NCI-H748 (cell line): ENCODE results near the gene LARP1B.
A peak's percentile ranks its signal among the peaks of the same experiment; 100 is the strongest.
"Not testable (repeated sequence)": the region's sequence is repeated elsewhere in the genome, so short reads cannot be mapped to it uniquely, and the experiment has no call there.

Experiments used
- DNase-seq: peaks from one replicate; lab custom pipeline; 2025; ENCODE audit not compliant: unreplicated experiment; lab: John Stamatoyannopoulos, UW

The LARP1B gene

DNA sequence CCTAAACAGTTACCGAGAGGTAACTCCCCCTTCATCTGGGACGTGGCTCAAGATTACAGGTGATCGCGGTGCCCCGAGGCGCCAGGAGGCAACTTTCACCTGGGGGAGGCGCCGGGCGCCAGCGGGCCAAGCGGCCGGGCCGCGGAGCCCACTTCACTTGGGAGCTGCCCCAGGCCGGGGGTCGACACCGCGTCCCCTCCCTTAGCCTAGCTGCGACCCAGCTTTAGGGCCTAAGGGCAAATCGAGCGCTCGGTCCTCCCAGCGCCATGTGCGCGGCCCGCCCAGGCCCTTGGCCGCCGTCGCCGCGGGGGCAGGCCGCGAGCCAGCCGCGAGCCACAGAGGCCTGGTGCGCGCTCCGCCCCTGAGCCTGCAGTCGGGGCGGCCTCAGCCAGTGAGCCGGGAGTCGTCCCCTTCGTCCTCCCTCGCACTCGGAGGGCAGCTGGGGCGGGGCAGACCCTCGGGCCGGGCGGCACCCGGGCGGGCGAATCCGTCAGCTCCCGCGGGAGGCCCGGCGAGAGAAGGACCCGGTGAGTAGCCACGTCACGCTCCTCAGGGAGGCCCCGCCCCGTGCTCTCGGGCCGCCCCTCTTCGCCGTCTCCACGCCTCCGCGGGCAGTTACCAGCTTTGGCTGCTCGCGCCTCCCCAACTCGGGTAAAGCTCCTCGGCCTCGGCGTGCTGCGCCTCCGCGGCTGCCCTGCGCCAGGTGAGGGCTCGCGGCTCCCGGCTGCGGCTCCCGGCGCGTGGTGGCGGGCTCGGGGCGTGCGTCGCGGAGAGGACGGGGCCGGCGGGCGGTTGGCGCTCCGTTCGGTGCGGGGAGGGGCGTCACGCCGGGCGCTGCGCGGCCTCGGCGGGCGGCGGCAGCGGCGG is at the start of gene LARP1B:
TSS of gene LARP1B (plus strand) at position 614 of the 867 bp plus-strand sequence. CDS start 13,640 bp downstream, outside the sequence.
- DNase-seq: peak; percentile 93

DNA sequence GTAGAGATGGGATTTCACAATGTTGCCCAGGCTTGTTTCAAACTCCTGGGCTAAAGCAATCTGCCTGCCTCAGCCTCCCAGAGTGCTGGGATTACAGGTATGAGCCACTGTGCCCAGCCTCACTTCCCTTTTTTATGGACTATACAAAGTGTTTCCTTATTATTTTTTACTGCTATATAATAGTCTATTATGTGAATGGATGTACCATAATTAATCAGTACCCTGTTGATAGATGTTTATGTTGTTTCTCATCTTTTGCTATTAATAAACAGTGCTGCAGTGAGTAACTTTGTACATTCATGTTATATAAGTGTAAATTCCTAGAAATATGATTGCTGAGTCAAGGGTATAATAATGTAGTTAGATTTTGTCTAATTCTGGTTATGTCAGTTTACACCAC is 35.8 kb upstream of the LARP1B start:
- DNase-seq: no peak

DNA sequence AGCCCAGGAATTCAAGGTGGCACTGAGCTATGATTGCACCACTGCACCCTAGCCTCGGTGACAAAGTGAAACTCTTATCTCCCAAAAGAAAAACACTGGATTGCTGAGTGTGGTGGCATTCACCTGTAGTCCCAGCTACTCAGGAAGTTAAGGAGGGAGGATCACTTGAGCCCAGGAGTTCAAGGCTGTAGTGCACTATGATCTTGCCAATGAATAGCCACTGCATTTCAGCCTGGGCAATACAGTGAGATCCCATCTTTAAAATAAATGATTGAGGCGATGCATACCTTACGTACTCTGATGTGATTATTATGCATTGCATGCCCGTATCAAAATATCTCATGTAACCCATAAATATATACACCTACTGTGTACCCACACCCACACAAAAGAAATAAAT is 31.2 kb upstream of the LARP1B start:
- DNase-seq: no peak

DNA sequence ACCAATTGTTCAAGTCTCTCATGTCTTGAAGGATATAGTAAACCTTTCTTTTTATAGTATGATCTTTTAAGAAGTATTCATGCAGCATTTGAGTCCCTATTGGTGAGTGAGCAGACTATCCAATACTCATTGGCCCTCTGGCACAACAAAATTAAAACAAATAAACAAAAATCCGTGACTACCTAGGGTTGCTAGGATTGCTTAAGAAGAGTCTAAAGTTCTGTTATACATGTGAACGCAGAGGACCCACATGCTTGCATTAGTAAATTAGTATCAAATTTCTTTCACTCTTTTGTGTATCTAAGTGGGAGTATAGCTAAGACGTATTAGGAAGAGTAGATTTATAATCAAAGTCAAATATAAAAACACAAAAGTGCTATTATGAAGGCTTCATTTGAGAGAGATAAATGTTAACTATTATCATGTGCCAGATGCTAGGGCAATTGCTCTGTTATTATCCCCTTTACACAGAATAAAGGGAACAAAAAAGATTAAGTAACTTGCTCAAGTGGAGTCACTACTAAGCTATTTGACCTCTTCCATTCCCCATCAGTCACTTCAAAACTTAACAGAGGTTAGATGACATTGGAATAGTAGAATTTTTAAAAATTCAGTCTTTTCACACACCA is 29.2 kb upstream of the LARP1B start:
- DNase-seq: peak; percentile 68

DNA sequence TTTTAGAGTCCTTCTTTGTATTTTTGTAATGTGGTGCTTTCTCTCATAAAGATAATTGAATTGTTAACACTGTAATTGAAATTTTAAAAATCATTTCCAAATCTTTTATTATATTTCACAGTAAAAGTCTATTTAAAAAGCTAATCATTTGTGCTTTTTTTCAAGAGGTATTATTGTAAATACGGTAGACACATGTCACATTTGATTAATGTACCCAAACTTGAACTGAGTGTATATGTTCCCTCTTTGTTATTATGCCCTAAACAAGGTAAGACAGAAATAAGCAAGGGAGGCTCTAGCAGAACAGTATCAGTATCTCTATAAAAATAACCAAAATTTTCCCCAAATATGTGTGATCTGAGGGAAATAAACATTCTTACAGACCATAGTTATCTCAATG is 21.5 kb upstream of the LARP1B start:
- no peak for DNase-seq

DNA sequence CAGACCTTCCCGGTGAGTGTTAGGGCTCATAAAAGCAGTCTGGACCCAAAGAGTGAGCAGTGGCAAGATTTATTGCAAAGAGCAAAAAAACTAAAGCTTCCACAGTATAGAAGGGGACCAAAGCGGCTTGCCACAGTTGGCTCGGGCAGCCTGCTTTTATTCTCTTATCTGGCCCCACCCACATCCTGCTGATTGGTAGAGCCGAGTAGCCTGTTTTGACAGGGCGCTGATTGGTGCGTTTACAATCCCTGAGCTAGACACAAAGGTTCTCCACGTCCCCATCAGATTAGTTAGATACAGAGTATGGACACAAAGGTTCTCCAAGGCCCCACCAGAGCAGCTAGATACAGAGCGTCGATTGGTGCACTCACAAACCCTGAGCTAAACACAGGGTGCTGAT is 14.1 kb upstream of the LARP1B start:
- DNase-seq: not testable (repeated sequence)

DNA sequence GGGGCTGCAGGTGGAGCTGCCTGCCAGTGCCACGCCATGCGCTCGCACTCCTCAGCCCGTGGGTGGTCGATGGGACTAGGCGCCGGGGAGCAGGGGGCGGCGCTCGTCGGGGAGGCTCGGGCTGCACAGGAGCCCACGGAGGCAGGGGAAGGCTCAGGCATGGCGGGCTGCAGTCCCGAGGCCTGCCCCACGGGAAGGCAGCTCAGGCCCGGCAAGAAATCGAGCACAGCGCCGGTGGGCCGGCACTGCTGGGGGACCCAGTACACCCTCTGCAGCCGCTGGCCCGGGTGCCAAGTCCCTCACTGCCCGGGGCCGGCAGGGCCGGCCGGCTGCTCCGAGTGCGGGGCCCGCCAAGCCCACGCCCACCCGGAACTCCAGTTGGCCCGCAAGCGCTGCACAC is 13.6 kb upstream of the LARP1B start:
- DNase-seq: not testable (repeated sequence)

DNA sequence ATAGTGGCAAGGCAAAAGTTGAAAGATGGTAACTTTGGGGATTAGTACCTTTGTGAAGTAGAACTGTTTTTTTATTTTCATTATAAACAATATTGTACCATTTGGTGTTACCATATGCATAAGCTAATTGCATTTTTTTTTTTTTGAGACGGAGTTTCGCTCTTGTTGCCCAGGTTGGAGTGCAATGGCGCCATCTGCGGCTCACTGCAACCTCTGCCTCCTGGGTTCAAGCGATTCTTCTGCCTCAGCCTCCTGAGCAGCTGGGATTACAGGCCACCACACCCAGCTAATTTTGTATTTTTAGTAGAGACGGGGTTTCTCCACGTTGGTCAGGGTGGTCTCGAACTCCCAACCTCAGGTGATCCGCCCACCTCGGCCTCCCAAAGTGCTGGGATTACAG is 9.9 kb upstream of the LARP1B start:
- peak; percentile 2 for DNase-seq

DNA sequence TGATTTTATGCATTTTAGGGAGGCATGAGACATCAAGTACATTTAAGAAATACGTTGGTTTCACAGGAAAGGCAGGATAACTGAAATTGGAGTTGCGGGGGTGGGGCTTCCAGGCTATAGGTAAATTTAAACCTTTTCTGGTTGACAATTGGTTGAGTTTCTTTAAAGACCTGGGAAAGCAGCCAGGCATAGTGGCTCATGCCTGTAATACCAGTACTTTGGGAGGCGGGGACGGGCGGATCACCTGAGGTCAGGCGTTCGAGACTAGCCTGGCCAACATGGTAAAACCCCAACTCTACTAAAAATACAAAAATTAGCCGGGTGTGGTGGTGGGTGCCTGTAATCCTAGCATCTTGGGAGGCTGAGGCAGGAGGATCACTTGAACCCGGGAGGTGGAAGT is 6.2 kb upstream of the LARP1B start:
- not testable (repeated sequence) for DNase-seq

DNA sequence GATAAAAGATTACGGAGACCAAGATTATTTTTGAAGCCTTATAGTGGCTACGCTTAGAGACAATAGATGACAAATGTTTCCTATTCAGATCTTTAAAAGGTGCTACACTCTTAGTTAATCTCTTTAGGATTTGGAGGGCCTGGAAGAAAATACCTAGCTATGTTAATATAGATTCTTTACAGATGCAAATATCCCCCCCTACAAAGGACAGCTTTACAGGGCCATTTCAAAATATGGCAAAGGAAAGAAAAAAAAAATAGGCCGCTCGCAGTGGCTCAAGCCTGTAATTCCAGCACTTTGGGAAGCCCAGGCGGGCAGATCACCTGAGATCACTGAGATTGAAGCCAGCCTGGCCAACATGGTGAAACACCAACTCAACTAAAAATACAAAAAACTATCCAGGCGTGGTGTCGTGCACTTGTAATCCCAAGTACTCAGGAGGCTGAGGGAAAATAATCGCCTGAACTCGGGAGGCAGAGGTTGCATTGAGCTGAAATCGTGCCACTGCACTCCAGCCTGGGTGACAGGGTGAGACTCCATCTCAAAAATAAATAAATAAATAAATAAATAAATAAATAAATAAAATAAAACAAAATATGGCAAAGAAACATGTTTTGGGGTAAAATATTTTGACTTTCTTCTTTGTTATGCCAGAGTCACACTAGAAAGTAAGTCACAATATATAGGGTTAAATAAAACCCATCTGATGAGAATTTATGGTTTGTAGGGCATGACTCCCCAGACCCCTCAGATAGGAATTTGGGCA is 5.5 kb upstream of the LARP1B start:
- DNase-seq: not testable (repeated sequence)

DNA sequence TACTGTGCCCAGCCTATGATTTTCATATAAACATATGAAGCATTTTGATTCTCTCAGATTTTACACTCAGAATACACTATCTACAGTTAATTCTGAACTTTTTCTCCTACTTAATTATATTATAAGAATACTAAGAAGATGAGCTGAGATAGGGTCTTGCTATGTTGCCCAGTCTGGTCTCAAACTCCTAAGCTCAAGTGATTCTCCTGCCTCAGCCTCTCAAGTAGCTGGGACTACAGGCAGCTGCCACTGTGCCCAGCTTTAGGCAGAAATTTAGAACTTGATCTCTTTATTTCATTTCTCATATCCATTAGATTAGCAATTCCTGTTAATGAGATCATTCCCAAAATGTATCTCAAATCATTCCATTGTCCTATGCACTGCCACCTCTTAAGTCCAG is 4.7 kb upstream of the LARP1B start:
- no peak for DNase-seq

DNA sequence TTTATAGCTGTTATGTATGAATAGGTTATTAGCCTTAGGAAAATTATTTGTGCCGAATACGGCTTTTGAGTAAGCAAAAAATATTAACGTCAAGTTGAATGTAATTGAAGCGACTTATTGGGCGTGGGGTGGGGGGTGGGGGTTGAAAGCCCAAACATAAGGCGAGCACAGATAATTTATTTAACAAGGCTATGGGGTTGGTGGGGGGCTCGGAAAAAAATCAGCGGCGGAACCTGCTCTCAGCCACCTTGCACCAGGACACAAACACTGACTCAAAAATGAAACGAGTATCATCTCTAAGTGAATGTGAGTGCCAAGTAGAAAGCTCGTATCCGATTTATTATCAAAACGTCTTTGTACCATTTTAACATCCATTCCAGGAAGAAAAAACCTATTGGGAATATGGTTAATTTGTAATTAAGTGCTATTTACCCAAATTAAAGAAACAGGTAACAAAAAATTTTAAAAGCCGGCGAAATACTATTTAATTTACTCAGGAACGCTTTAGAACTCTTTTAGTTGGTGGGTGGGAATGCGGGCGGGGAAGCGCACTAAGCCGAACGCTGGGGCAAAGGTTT is 902 bp upstream of the LARP1B start:
- DNase-seq: peak; percentile 35

DNA sequence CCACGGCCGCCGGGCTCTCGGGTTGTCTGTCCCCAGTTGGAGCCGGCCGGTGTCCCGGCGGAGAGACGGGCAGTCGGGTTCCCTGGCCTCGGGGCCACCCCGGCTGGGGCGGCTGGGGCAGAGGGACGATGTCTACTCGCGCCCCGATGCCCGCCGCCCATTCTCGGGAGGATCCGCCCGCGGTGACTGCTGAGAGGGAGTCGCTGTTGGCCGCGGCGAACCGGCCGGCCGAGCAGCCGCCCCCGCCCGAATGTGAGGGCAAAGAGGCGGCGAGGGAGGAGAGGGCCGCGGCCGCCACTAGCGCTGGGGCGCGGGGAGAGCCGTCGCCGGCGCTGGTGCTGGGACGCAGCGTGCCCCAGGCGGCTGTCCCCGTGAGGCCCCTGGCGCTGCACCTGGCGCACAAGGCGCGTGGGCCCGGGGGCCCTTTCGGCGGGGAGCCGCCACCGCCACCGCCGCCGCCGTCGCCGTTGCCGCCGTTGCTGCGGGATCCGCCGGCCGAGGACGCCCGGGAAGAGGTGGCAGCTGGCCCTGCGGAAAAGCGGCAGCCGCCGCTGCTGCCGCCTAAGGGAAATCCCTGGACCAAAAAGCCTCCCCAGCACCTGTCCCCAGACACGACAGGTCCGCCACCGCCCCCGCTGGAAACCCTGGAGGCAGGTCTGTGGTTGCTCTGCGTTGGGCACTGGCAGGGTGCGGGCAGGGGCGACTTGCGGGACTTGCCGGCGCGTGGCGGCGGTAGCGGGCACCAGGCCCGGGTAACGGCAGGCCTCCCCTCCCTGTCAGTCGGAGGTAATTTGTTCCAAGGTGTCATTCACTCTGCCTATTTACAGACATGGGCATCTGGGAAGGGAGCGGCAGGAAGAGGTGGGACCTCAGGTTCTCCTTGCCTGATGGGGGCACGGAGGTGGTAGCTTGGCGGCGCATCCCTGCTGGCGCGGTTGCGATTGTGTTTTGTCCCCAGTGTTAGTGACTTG is 739 bp downstream of the LARP1B start:
- peak; percentile 83 for DNase-seq

DNA sequence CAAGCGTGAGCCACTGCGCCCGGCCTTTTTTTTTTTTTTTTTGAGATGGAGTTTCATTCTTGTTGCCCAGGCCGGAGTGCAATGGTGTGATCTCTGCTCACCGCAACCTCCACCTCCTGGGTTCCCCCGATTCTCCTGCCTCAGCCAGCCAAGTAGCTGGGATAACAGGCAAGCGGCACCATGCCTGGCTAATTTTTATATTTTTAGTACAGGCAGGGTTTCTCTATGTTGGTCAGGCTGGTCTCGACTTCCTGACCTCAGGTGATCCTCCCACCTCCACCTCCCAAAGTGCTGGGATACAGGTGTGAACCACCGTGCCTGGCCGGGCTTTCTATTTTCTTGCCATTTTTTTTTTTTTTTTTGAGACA is 5.3 kb downstream of the LARP1B start:
- DNase-seq: not testable (repeated sequence)

DNA sequence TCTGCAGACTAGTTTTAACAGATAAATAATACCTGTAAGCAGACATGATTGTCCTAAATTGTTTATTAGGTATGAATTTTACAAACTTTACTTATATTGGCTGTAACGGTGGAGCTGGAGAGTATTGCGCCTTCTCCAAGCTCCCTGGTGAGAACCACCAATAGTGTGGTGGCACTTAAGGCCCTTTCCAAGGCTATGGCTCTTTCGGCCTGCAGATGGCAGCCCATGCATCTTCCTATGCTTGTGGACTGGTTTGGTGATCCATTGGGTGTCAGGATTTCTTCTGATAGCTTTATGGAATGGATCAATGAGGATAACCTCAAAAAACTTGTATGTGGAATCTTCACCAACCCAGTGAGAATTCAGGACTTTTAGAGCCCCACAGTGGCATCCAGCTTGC is 7.8 kb downstream of the LARP1B start:
- DNase-seq: peak; percentile 11

DNA sequence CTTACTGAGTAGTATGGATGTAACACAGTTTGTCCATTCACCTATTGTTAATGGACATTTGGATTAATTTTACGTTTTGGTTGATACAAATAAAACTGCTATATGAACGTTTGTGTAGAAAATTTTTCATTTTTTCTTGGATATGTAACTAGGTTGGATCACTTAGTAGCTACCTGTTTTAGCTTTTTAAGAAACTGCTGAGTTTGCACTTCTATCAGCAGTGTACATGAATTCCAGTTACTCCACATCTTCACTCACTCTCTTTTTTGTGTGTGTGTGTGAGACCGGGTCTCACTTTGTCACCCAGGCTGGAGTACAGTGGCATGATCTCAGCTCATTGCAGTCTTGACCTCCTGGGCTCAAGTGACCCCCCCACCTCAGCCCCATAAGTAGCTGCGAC is 15.4 kb downstream of the LARP1B start:
- no peak for DNase-seq

DNA sequence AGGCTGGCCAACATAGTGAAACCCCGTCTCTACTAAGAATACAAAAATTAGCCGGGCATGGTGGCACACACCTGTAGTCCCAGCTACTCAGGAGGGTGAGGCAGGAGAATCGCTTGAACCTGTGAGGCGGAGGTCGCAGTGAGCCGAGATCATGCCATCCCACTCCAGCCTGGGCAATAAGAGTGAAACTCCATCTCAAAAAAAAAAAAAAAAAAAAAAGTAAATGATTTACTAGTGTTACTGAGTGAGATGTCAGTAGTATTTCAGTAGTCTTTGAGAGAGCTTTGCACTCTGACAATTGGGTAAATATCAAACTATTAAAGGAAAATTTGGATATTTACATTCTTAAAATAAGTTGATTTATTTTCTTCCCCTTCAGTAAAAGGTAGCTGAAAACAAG is 34.2 kb downstream of the LARP1B start:
- DNase-seq: not testable (repeated sequence)

DNA sequence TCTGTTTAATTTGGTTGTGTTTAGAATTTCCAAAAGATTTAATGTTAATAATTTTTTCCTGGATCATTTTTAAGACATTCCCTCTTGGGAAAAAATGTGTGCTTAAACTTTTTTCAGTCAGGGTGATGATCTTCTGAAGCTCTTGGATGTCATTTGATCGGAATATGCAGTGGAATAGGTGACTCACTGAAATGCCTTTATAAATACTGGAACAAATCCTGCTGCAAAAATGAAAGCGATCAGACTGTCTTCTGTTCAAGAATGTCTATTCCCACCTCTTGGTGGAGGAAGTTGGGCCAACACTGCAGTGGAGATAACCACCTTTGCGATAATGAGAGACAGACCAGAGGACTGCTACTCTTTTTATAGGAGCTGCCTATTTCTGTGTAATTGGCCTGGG is 46.7 kb downstream of the LARP1B start:
- no peak for DNase-seq

DNA sequence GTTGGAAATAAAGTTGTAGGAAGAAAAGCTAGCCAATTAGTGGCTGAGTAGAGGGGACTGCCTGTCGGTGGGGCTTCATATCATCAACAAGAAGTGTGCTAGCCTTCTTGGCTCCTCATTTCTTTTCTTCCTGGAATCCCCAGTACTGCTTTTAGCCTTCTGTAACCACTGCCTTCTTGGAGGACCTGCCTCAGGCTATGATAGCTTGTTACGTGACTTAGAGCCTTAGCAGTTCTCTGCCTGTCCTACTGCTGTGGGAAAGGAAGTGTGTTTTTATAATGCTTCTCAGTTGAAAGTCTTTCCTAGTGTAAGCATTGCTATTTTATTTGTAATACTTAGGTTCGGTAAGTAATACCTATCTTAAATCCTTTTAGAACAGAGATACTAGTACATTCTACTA is 61.9 kb downstream of the LARP1B start:
- no peak for DNase-seq

DNA sequence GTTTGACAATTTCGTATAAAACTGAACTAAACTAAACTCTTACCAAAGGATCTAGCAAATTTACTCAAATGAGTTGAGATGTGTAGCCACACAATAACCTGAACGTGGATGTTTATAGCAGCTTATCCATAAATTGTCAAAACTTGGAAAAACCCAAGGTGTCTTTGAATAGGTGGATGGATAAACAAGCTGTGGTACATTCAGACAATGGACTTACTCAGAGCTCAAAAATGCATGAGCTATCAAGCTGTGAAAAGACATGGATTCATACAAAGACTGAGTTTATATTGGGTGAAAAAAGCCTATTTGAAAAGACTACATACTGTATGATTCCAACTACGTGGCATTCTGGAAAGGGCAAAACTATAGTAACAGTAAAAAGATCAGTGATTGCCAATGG is 69.5 kb downstream of the LARP1B start:
- no peak for DNase-seq
